GM20000 (cell line): ENCODE data around the gene ANKMY2.

Source experiments
- DNase-seq: peaks from one replicate; pipeline ENCODE4 v3.0.0; 2012; ENCODE audit warnings: low spot score
- CTCF ChIP-seq: IDR thresholded peaks from 2 replicates; pipeline ENCODE4 v1.5.1; 2012; ENCODE audit warnings: mild to moderate bottlenecking, control low read depth; ENCODE audit errors: extremely low read depth, missing control alignments

Gene ANKMY2

GRCh38 chr7:16655394-16655793, 9.8 kb upstream of the ANKMY2 start:
- DNase-seq, result no peak
- TF ChIP-seq CTCF, result no peak

- no peak for TF ChIP-seq CTCF
- no peak for DNase-seq
These were observed 7.3 kb upstream of the ANKMY2 start for GRCh38 chr7:16652888-16653287.

- no peak for TF ChIP-seq CTCF
- DNase-seq, result no peak
These were observed 6.7 kb upstream of the ANKMY2 start for GRCh38 chr7:16652240-16652583.

- DNase-seq, result no peak
- TF ChIP-seq CTCF, result no peak
These were observed 6.1 kb upstream of the ANKMY2 start for GRCh38 chr7:16651396-16652239.

GRCh38 chr7:16650266-16650665, 4.7 kb upstream of the ANKMY2 start:
- no peak for DNase-seq
- TF ChIP-seq CTCF, result no peak

- DNase-seq, result no peak
- no peak for TF ChIP-seq CTCF
These were observed 3.6 kb upstream of the ANKMY2 start for GRCh38 chr7:16649196-16649595.

- no peak for DNase-seq
- TF ChIP-seq CTCF, result no peak
These were observed 3.0 kb upstream of the ANKMY2 start for GRCh38 chr7:16648551-16648950.
